KOPT-K1 (cell line): ENCODE data around the gene PCSK5.
"Not testable (repeated sequence)": the region's sequence is repeated elsewhere in the genome, so short reads cannot be mapped to it uniquely, and the experiment has no call there.

Experiments used
- H3K27ac ChIP-seq: fragments of 200-600 bp; sonication (generic); 2 replicates; pipeline ENCODE4 v1.5.1; 2016; ENCODE audit warnings: antibody characterized with exemption, mild to moderate bottlenecking, low read depth, low read length; ENCODE audit not compliant: poor library complexity, severe bottlenecking
- H3K36me3 ChIP-seq: fragments of 200-600 bp; sonication (generic); 2 replicates; pipeline ENCODE4 v1.5.1; 2017; ENCODE audit warnings: antibody characterized with exemption, mild to moderate bottlenecking, low read length, moderate library complexity; ENCODE audit not compliant: insufficient read depth
- H3K9me3 ChIP-seq: fragments of 200-600 bp; sonication (generic); 2 replicates; pipeline ENCODE4 v1.5.1; 2017; ENCODE audit warnings: antibody characterized with exemption, low read length, mild to moderate bottlenecking; ENCODE audit not compliant: insufficient read depth, poor library complexity, severe bottlenecking

Gene PCSK5

DNA sequence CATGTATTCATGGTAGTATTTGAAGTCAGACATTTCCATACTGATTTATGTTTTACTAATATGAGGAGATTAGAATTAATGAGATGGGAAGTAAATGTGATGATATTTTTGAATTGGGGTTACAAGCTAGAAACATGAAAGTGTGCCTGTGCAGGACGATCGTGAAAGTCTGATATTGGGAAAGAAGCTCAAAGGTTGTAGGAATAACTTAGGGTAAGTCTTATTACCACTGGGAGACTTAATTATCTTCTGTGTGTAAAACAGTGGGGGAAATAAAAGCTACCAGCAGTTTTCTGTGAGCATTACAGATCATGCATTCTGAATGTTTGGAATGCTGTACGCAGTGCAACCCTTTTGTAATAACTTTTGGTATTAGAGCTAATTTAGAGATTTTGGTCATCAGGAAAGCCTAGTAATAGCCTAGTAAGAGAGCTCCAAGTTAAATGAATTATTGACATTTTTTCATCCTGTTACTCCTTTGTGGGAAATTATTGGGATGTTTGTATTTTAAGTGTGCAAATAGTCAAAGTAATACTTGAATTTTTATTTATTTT, 153.9 kb downstream of the PCSK5 start:
- Histone ChIP-seq H3K36me3 (no peaks in the 10 kb centered on the region), H3K27ac (no peak overlapping the region), H3K9me3 (no peaks in the 10 kb centered on the region)

DNA sequence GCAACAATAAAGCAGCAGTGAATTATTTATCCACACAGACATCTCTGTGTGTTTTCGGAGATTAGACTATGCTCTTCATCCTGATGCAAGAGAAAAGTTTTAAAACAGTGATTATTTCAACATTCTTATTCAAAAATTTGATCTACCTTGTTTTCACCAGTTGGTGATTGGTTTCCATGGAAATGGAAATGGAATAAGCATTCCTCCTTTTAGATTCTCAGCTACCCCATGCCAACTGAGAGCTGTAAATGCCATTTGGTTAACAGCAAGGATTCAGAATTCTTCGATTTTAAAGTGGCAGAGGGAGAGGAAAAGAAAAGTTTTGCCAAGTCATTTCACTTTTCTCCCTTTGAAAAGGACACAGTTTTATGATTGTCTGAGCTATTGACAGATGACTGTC, 154.7 kb downstream of the PCSK5 start:
- Histone ChIP-seq H3K27ac (no peak overlapping the region), H3K36me3 (no peaks in the 10 kb centered on the region), H3K9me3 (no peaks in the 10 kb centered on the region)

DNA sequence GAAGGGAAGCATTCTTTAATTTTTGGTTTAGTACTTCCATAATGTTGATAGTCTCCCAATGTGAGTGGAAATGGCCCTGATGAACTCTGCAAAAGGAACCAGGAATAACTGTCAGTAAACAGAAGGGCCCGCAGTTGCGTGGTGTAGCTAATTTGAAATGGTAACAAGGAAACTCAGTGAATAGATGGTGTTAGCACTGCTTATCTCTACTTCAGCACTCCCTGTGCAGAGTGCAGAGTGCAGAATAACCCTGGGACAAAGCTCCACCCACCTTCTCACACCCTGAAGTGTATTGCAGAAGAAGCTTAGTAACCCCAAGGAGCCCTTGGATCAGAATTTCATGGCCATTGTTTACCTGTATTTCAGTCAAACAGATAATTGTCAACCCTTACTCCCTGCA, 158.9 kb downstream of the PCSK5 start:
- Histone ChIP-seq H3K36me3 (no peaks in the 10 kb centered on the region), H3K27ac (no peak overlapping the region), H3K9me3 (peaks cover 18% of the 10 kb centered on the region)

DNA sequence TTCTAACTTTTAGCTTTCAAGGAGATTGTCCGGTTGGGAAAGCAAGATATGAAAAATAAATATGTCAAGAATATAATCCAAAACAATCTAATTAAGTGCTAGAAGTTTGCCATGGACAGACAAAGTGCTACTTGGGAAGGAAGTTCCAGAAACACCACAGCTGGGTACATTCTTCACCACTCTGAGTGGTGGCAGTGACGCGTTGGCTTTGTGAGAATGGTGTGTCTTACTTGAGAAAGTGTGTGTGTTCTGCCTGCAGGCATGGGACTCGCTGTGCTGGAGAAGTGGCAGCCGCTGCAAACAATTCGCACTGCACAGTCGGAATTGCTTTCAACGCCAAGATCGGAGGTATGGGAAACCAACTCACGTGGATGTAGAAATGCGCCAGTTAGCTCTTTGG, 177.2 kb downstream of the PCSK5 start:
- Histone ChIP-seq H3K36me3 (no peaks in the 10 kb centered on the region; the same call in 1 of the 2 replicates), H3K27ac (no peak overlapping the region), H3K9me3 (no peaks in the 10 kb centered on the region)

DNA sequence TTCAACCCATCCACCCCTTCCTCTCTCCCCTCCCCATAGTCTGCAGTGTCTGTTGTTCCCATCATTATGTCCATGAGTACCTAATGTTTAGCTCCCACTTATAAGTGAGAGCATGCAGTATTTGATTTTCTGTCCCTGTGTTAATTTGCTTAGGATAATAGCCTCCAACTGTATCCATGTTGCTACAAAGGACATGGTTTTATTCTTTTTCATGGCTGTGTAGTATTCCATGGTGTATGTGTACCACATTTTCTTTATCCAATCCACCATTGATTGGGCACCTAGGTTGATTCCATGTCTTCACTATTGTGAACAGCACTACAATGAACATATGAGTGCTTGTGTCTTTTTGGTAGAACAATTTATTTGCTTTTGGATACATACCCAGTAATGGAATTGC, 187.1 kb downstream of the PCSK5 start:
- no peaks in the 10 kb centered on the region; the same call in 1 of the 2 replicates for H3K36me3 ChIP-seq
- H3K27ac ChIP-seq, result no peak overlapping the region
- no peaks in the 10 kb centered on the region for H3K9me3 ChIP-seq

DNA sequence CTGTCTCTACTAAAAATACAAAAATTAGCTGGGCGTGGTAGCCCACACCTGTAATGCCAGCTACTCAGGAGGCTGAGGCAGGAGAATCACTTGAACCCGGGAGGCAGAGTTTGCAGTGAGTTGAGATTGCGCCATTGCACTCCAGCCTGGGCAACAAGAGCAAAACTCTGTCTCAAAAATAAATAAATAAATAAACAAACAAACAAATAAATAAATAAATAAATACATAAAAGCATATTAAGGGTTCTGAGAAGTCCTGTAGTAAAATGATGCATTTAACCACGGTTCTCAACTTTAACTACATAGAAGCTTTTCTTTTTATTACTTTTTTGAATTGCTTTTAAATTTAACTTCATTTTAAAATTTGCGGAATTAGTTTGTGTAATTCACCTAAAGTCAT, 190.8 kb downstream of the PCSK5 start:
- not testable (repeated sequence) for H3K9me3 ChIP-seq, H3K27ac ChIP-seq, H3K36me3 ChIP-seq

DNA sequence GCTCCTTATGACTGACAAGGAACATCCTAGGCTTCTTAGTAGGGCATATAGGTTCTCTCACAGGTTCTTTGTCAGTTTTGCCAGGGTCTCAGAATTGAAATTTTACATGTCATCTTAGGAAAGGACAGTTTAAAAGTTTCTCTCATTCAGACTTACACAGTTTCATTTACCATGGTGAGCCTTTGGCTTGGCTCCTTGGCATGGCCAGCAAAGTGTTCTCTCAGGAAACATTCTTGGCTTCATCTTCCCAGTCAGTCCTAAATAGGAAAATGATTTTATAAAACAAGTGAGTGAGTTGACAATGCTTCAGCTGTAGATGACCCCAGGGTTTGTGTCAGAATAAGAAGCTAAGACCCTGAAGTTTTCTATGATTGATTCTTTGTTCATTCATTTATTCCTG, 191.6 kb downstream of the PCSK5 start:
- no peaks in the 10 kb centered on the region for H3K9me3 ChIP-seq
- H3K36me3 ChIP-seq, result no peaks in the 10 kb centered on the region
- H3K27ac ChIP-seq, result no peak overlapping the region

DNA sequence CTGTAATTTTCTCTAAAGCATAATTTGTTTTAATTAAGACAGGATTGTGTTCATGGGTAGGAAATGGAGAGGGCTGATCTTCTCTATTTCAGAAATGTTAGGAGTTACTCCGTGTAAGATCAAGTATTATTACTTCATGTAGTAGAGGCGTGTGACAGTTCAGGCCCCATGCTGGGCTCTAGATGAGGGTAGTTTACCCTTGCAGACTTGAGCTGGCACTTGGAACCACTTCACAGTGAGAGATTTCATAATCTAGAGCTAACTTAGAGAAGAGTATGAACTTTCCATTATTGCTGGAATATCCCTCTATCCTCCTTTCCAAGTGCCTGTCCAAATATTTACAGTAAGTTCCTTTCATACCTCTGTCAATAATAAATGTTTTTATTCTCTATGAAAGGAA, 195.1 kb downstream of the PCSK5 start:
- no peaks in the 10 kb centered on the region for H3K9me3 ChIP-seq
- no peaks in the 10 kb centered on the region for H3K36me3 ChIP-seq
- no peak overlapping the region for H3K27ac ChIP-seq

DNA sequence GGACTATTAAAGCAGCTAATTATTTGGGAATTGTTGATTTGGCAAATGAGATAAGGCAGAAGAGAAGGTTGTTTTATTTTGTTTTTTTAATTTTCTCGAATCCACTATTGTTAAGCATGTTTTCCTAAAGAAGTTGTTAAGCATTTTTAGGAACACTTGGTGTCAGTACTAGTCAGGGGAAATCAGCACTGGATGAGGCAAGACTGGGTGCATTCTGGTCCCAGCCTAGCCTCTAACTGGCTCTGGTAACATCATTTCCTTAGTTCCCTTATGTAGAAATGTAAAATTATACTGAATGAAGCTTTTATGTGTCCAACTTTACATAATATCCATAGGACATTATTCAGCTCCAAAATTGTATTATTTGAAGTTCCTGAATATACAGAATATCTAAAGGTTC, 196.1 kb downstream of the PCSK5 start:
- no peaks in the 10 kb centered on the region for H3K9me3 ChIP-seq
- no peaks in the 10 kb centered on the region for H3K36me3 ChIP-seq
- no peak overlapping the region for H3K27ac ChIP-seq

DNA sequence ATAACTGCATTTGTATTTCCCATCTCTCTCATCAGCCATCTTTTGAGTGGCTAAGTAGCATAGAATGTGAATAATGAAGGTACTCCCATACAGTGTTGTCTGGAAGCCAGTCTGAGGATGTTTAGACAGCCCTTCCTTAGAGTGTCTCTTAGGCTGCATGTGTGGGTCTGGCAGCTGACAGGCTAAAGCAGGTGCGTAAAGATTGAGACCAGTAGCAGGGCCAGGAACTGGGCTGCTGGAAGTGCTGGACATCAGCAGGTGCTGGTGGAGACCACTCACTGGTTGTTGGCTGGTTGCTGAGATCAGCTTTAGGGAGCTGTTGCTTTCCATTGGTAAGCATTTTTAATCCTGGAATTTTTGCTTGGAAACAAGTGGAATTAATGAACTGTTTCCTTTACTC, 197.5 kb downstream of the PCSK5 start:
- H3K36me3 ChIP-seq, result no peaks in the 10 kb centered on the region
- H3K9me3 ChIP-seq, result no peaks in the 10 kb centered on the region
- H3K27ac ChIP-seq, result no peak overlapping the region

DNA sequence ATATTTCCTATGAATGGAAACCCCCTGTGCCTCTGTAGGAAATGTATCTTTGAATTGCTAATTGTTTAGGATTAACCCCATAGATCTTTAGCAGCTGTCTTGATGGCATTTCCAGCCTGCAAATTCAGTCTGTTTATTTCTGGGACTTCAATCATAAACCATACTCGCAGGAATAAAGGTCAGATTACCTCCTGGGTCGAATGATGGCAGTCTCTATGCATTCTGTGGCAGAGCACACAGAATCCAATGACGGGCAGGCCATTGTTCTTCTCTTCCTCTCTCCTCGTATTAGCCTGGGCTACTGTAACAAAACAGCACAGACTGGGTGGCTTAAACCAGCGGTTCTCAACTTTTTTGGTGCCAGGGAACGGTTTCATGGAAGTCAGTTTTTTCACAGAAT, 199.9 kb downstream of the PCSK5 start:
- no peak overlapping the region for H3K27ac ChIP-seq
- H3K9me3 ChIP-seq, result no peaks in the 10 kb centered on the region
- no peaks in the 10 kb centered on the region for H3K36me3 ChIP-seq

DNA sequence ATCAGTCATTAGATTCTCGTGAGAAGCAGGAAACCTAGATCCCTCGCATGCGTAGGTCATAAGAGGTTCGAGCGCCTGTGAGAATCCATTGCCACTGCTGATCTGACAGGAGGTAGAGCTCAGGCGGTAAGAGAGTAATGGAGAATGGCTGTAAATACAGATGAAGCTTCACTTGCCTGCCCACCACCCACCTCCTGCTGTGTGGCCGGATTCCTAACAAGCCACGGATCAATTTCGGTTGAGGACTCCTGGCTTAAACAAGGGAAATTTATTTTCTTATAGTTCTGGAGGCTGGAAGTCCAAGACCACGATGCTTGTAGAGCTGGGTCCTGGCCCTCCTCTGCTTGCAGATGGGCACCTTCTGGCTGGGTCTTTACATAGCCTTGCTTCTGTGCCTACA, 200.4 kb downstream of the PCSK5 start:
- Histone ChIP-seq H3K27ac (no peak overlapping the region), H3K36me3 (no peaks in the 10 kb centered on the region; the same call in 1 of the 2 replicates)

DNA sequence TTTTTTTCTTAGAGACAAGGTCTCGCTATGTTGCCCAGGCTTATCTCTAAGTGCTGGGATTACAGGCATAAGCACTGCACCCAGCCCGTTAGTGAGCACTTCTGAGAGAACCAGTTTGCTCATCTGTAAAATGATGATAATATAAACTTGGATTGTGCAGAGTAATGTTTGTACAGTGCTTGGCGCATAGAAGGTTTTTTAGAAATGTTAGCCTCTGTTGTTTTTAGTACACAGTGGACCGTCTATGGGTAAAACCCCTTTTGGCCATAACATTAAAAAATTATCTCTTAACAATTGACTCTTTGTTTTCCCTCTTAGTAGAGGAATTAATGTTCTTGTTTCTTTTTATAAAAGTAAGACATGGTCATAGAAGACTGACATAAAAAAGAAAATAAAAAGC, 202.1 kb downstream of the PCSK5 start:
- Histone ChIP-seq H3K9me3 (no peaks in the 10 kb centered on the region), H3K27ac (no peak overlapping the region), H3K36me3 (no peaks in the 10 kb centered on the region; the same call in 1 of the 2 replicates)

More for the DNA sequence above, 200.4 kb downstream of the PCSK5 start:
- H3K9me3 ChIP-seq, result no peaks in the 10 kb centered on the region

DNA sequence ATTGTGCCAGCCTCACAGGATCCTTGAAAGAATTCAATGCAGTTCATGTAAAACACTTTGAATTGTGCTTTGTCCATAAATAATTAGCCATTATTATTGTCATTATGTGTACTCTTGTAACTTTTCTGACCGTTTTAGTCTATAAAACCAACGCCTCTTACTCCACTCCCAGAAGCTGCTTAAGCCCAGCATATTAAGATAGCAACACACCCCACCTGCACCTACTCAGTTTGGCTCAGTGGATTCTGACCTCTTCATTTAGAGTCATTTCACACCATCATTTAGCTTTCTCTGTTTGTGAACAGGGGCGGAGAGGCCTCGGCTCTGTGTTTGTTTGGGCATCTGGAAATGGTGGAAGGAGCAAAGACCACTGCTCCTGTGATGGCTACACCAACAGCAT, 205.1 kb downstream of the PCSK5 start:
- no peak overlapping the region for H3K27ac ChIP-seq
- no peaks in the 10 kb centered on the region for H3K9me3 ChIP-seq
- no peaks in the 10 kb centered on the region; the same call in 1 of the 2 replicates for H3K36me3 ChIP-seq

DNA sequence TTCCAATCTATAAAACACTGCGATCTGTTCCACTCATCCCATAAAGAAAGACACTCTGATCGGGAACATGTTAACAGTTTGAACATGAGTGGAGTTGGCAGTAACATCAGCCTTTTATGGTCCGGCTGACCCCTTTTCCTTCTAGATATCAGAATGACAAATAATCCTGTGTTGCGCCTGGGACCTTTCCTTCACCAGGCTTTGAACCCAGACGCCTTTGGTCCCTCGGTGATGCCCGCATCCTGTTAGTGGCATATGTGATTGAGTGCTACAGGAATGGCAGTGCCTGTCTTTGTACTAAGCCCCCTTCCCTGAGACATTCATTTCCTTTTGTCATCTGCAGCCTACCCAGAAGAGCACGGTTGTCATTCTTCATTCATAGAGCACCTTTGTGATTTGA, 209.0 kb downstream of the PCSK5 start:
- no peaks in the 10 kb centered on the region for H3K9me3 ChIP-seq
- H3K36me3 ChIP-seq, result no peaks in the 10 kb centered on the region; the same call in 1 of the 2 replicates
- no peak overlapping the region for H3K27ac ChIP-seq

DNA sequence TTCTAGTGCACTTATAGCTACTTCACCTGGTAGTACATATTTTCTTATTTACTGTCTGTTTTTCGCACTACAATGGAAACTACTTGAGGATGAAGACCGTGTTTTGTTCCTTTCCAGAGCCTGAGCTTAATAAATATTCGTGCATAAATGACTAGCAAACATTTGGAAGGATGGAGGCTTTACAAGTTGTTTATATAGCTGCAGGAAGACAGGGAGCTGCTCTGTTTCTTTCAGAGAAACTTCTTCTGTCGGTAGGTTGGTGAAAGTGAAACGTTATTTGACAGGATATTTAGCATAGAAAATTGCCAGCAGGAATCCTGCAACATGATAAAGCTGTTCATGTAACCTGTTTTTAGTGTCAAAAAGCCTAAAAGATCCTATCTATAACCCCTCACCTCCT, 210.6 kb downstream of the PCSK5 start:
- no peaks in the 10 kb centered on the region for H3K36me3 ChIP-seq
- no peak overlapping the region for H3K27ac ChIP-seq
- no peaks in the 10 kb centered on the region for H3K9me3 ChIP-seq
